NK-92 (cell line): ENCODE measurements around the gene FAM98A.

Experiments
- DNase-seq: peaks from one replicate; lab custom pipeline; 2025; ENCODE audit not compliant: unreplicated experiment; lab: John Stamatoyannopoulos, UW

Gene FAM98A

GRCh38 chr2:33598561-33599174, 431 bp downstream of the FAM98A start:
- no peak for DNase-seq

GRCh38 chr2:33597026-33597425, 2.1 kb downstream of the FAM98A start:
- DNase-seq, result no peak

- DNase-seq, result no peak
These were observed 3.7 kb downstream of the FAM98A start for GRCh38 chr2:33595385-33595784.

GRCh38 chr2:33589444-33589843, 9.7 kb downstream of the FAM98A start:
- DNase-seq, result no peak

GRCh38 chr2:33588232-33588631, 10.9 kb downstream of the FAM98A start:
- DNase-seq, result no peak

DNA sequence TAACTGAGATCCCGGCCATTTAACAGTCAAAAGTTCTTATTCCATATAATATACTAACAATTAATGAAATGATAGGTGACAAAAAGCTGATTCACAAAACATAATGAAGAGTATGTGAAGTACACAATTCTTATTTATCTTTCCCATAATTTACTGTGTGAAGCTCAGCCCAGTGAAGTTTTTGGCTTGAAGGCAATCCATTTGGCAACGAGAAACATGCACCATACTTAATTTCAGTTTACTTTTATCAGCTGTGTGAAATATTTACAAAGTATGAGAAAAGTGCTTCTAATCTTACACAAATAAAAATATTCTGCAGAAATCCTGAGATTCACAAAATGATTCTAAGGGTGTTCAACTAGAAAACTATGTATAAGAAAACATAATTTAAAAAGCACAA, 12.3 kb downstream of the FAM98A start:
- no peak for DNase-seq

DNA sequence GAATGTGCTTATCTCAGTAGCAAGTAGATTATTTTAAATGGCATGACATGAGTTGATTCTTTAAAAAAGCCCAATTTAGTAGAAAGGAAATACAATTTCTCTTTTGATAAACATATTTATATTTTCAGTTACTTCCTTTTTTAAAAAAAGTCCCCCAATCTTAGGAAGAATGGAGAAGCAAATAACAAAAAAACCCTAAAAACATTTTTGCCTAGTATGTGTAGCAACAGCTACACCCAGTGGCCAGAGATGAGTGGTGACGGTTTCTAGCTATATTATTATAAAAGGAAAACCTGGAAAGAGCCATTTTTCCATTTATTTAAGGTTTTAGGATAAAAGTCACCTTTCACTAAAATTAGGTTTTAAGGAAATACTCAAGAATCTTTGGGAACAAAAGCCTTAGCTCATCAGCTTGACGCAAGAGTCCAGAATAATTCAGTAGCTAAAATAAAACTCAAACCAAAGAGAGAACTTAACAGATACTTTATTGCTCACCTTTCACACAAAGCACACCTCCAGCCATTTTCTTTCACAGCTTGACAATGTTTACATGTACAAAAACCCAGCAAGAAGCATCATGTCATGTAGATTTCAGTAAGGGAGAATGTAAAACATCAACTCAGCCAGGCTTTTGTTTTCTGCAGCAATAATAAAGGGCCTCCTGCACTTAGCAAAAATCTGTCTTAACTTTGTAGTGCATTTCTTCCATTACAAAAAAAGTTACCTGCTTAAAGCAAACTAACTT, 15.7 kb downstream of the FAM98A start:
- no peak for DNase-seq

DNA sequence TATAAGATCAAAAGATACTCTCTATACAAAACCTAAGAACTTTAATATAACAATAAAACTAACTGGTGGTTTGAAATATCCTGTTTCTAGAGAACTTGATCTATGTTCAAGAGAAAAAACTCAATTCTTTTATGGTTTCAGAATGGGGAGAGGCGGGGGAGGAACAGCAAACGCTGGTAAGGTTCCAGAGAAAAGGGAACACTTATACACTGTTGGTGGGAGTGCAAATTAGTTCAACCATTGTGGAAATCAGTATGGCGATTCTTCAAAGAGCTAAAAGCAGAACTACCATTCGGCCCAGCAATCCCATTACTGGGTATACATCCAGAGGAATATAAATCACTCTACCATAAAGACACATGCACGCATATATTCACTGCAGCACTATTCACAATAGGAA, 17.2 kb downstream of the FAM98A start:
- no peak for DNase-seq

GRCh38 chr2:33579227-33579626, 19.9 kb downstream of the FAM98A start:
- DNase-seq, result no peak

DNA sequence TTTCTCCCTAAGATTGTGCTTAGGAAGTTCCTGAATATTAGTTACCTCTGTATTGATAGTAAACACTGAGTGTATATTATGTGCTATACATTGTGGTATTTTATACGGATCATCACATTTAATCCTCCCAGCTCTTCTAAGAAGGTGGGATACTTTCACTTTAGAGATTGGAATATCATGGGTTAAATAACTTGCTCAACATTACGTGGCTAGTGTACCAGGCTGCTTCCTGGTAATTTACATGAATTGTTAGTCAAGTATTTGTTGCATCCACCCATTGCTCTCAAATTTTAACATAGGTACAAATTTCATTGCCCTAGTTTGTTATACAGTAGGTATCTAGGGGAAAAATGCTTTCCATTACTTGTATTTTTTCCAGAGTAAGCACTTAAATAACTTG, 21.4 kb downstream of the FAM98A start:
- no peak for DNase-seq

DNA sequence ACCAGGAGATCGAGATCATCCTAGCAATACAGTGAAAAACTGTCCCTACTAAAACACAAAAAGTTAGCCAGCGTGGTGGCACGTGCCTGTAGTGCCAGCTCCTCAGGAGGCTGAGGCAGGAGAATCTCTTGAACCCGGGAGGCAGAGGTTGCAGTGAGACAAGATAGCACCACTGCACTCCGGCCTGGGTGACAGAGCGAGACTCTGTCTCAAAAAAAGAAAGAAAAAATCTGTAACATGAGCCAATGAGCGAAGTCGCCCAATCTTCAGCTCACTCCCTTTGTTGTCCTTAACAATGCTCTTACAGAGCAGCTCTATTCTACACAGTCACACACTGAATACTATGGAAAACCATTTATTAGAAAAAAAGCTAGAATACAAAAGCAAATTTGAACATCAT, 22.0 kb downstream of the FAM98A start:
- DNase-seq, result no peak

- no peak for DNase-seq
These were observed 25.4 kb downstream of the FAM98A start for GRCh38 chr2:33573657-33574056.

- DNase-seq, result no peak
These were observed 28.4 kb downstream of the FAM98A start for GRCh38 chr2:33570681-33571080.

DNA sequence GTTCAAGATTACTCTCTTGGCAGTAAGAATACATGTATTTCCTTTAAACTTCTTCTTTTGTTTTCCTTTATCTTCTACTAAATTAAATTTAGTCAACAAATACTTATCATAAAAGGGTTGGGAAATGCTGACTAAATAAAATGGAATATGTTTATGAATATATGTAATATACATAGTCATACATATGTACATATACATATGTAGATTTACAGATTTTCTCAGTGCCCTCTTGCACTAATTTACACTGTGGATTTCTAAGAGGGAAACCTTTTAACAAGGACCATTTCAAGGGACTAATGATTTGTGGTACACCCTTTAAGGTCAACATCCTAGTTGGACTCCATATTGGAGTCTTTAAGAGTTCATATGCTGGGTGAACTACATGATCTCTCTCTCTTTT, 37.2 kb downstream of the FAM98A start:
- DNase-seq, result no peak

DNA sequence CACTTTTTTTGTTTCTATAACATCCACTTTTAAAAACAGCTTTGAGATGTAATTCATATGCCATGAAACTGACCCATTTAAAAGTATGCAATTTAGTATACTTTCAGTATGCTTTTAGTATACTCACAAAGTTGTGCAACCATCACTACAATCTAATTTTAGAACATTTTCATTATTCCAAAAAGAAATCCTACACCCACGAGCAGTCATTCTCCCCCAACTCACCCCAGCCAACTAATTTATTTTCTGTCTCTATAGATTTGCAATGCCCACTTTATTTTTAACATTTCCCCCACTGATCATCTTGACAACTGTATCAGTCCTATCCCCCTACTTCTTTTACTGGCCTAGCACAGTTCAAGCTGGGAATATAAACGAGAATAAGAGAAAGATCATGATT, 39.1 kb downstream of the FAM98A start:
- DNase-seq, result no peak

- no peak for DNase-seq
These were observed 39.8 kb downstream of the FAM98A start for GRCh38 chr2:33559328-33559727.

DNA sequence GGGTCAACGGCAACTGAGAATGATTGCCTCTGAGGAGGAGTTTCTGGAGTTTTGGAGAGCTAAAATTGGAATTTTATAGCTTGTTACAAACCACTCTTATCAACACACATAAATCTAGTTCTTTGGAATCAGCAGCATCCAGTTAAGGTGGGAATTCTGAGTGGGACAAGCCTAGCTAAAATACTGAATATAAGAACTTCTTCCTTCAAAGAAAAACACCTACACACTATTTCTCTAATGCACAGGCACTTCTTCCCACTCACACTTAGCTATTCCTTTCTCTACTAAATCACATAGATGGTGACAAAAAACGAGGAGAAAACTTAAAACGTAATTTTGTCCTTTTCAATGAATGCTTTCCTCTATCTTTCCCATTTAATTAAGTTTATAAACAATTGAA, 43.4 kb downstream of the FAM98A start:
- DNase-seq, result no peak

GRCh38 chr2:33552758-33553461, 46.2 kb downstream of the FAM98A start:
- DNase-seq, result no peak

DNA sequence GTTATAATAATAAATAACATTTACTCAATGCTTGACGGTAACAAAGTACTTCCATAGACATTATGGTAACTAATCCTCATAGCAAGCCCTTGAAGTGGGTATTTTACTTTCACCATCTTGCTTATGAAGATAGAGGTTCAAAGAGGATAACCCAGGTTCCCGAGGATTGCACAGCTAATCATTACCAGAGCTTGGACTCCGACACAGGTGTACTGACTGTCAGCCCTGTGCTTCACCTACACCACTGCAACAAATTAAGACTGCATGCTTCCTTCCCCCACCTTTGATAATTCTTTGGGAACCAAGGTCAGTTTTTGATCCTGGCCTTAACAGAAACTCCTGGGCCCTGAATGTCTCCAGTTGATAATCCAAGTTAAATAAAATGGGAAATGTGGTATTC, 48.9 kb downstream of the FAM98A start:
- no peak for DNase-seq

DNA sequence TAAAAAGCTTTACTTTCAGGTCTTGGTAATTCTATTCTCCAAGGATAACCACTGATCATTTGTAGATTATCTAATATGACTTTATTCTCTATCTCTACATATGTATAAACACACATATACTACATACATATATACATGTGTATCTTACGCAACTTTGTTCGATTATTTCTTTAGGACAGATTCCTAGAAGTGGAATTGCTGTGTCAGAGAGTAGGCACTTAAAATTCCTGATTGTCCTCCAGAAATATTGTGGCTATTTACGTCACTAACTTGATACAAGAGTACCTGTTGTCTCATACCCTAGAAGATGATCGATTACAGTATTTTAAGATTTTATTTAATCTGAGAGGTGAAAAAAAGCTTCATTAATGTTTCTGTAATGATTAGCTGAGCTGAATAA, 57.9 kb downstream of the FAM98A start:
- no peak for DNase-seq

DNA sequence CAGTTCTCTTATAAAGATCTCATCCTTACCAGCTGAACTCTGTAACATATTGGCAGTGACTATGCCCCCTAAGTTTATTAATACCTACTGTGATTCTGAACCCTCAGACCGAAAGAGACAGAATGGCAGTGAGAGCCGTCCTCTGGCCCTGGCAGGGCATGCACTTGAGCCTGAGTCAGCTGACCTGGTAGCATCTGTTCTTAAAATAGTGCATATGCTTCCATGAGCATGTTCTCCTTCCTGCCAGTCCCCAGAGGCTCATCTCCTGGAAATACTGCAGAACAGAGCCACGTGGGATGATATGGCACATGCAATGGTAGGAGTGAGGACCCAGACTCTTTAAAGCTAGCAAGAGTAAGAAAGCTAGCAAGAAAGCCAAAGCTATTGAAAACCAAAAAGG, 63.7 kb downstream of the FAM98A start:
- no peak for DNase-seq
